ENCODE results near the gene BHLHE23. TPM values are rescaled to one million over a fixed set of nuclear protein-coding genes. Genes with fewer than 3 reads are reported as not detected.

The BHLHE23 gene
- total RNA-seq, 1 experiment from 2014 or later: not detected

- Histone ChIP-seq H3K4me2 (ENCODE audit: low read length) (no peak overlapping the region), H4K20me1 (ENCODE audit: insufficient read depth) (no peaks in the 10 kb centered on the region), H3K9ac (ENCODE audit: low read length) (no peak overlapping the region), H3K9me2 (ENCODE audit: insufficient read depth) (no peaks in the 10 kb centered on the region), H3K27me3 (ENCODE audit: insufficient read depth, low read length) (no peaks in the 10 kb centered on the region), H3K27ac (ENCODE audit: low read depth, low read length) (no peak overlapping the region), H3K36me3 (ENCODE audit: control insufficient read depth in 1 of 2, insufficient read depth in 2 of 2, low read length in 2 of 2) (no peaks in the 10 kb centered on the region), H3K4me1 (ENCODE audit: control insufficient read depth in 1 of 2, insufficient read depth in 2 of 2, low read length in 2 of 2) (peaks cover 3 to 8% of the 10 kb centered on the region in 2 experiments; a peak in 3 of 4 replicates), H2AFZ (ENCODE audit: low read depth, low read length, poor library complexity, severe bottlenecking) (no peak overlapping the region), H3K9me3 (ENCODE audit: control insufficient read depth in 1 of 2, insufficient read depth in 1 of 2, low read depth in 1 of 2, low read length in 2 of 2) (no peaks in the 10 kb centered on the region), H3K4me3 (replicated peaks in 1 of 2; ENCODE audit: low read depth in 1 of 2, low read length in 2 of 2) (no peak overlapping the region), H3K79me2 (ENCODE audit: insufficient read depth, low read length) (no peaks in the 10 kb centered on the region)
- no TSS peak for BruUV-seq (replicated peaks)
- DNase-seq (ENCODE audit: low read depth, low spot score): no peak
- POLR2A ChIA-PET: no interaction called here
- intact Hi-C loops (cut with micrococcal nuclease): no loop called here
- RAD21 ChIA-PET (ENCODE audit: low non-redundant PET in 1 of 2, low total read pairs in 2 of 2, uncharacterized antibody in 2 of 2, unreplicated experiment in 2 of 2): no interaction called here
- no peak for ATAC-seq
- TF ChIP-seq CEBPB (IDR thresholded peaks at IDR 0.05; ENCODE audit: low read depth): no peak
- TF ChIP-seq, protein P1, sequence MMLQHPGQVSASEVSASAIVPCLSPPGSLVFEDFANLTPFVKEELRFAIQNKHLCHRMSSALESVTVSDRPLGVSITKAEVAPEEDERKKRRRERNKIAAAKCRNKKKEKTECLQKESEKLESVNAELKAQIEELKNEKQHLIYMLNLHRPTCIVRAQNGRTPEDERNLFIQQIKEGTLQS (IDR thresholded peaks at IDR 0.05): no peak
- no peak for TF ChIP-seq EZH2phosphoT487 (IDR thresholded peaks at IDR 0.05; ENCODE audit: borderline replicate concordance)
- no peak for TF ChIP-seq SIN3A (IDR thresholded peaks at IDR 0.05; ENCODE audit: low read depth)
- TF ChIP-seq EGR1 (IDR thresholded peaks at IDR 0.05; ENCODE audit: low read depth): no peak
- no peak for TF ChIP-seq ZFX (IDR thresholded peaks at IDR 0.05)
- TF ChIP-seq, protein P2, sequence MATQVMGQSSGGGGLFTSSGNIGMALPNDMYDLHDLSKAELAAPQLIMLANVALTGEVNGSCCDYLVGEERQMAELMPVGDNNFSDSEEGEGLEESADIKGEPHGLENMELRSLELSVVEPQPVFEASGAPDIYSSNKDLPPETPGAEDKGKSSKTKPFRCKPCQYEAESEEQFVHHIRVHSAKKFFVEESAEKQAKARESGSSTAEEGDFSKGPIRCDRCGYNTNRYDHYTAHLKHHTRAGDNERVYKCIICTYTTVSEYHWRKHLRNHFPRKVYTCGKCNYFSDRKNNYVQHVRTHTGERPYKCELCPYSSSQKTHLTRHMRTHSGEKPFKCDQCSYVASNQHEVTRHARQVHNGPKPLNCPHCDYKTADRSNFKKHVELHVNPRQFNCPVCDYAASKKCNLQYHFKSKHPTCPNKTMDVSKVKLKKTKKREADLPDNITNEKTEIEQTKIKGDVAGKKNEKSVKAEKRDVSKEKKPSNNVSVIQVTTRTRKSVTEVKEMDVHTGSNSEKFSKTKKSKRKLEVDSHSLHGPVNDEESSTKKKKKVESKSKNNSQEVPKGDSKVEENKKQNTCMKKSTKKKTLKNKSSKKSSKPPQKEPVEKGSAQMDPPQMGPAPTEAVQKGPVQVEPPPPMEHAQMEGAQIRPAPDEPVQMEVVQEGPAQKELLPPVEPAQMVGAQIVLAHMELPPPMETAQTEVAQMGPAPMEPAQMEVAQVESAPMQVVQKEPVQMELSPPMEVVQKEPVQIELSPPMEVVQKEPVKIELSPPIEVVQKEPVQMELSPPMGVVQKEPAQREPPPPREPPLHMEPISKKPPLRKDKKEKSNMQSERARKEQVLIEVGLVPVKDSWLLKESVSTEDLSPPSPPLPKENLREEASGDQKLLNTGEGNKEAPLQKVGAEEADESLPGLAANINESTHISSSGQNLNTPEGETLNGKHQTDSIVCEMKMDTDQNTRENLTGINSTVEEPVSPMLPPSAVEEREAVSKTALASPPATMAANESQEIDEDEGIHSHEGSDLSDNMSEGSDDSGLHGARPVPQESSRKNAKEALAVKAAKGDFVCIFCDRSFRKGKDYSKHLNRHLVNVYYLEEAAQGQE (IDR thresholded peaks at IDR 0.05; ENCODE audit: low read depth): no peak
- TF ChIP-seq RAD21 (IDR thresholded peaks at IDR 0.05; ENCODE audit: low read depth): no peak
- TF ChIP-seq TCF7L2 (IDR thresholded peaks at IDR 0.05; ENCODE audit: borderline replicate concordance, extremely low read depth, insufficient read depth, insufficient read length): no peak
- CTCF ChIA-PET: interaction anchor here (0.9 kb wide), 1 partner anchor 31 kb away, joined by 3 read pairs; no protein-coding TSS in a partner anchor
Measured at GRCh38 chr20:62978561-62978943, 28.2 kb downstream of the BHLHE23 start.

Data from HCT116 (cell line).